Vagina (tissue), 2 donors: ENCODE results near the gene KCTD13.

Experiments
- CTCF ChIP-seq, 3 experiments: fragments of 450-650 bp in 2 of 3; fragments of 200-600 bp in 1 of 3; sonication (generic) in 1 of 3; IDR thresholded peaks; one replicate each; pipeline ENCODE4 v1.5.1; 2017 to 2019; ENCODE audit warnings: antibody characterized with exemption in 3 of 3, mild to moderate bottlenecking in 2 of 3, moderate library complexity in 2 of 3
- POLR2A ChIP-seq, 2 donors: fragments of 450-650 bp; IDR thresholded peaks; one replicate each; pipeline ENCODE4 v1.6.1; 2017; ENCODE audit warnings: antibody characterized with exemption in 2 of 2, mild to moderate bottlenecking in 2 of 2, moderate library complexity in 2 of 2

GRCh38 chr16:29909391-29909790, 16.6 kb downstream of the KCTD13 start:
- no peak for TF ChIP-seq CTCF (IDR thresholded peaks at IDR 0.05)
- no peak for TF ChIP-seq POLR2A (IDR thresholded peaks at IDR 0.05)
